ENCODE measurements around the gene ESPN.
"Not testable (repeated sequence)": the region's sequence is repeated elsewhere in the genome, so short reads cannot be mapped to it uniquely, and the experiment has no call there.

Gene ESPN

GRCh38 chr1:6424619-6425593 is at the start of gene ESPN:
TSS of gene ESPN (plus strand) at chr1:6424776. CDS start at chr1:6424956, 180 bp downstream.
- DNase-seq = no peak

- DNase-seq = no peak
Observed at GRCh38 chr1:6378096-6378746, 46.4 kb upstream of the ESPN start.

- no peak for DNase-seq
Observed at GRCh38 chr1:6380037-6380436, 44.5 kb upstream of the ESPN start.

- DNase-seq = no peak
Observed at GRCh38 chr1:6384135-6384534, 40.4 kb upstream of the ESPN start.

GRCh38 chr1:6384962-6385361 is 39.6 kb upstream of the ESPN start:
- DNase-seq = no peak

- no peak for DNase-seq
Observed at GRCh38 chr1:6385488-6386191, 38.9 kb upstream of the ESPN start.

- DNase-seq = no peak
Observed at GRCh38 chr1:6386371-6386949, 38.1 kb upstream of the ESPN start.

- DNase-seq = no peak
Observed at GRCh38 chr1:6389971-6390370, 34.6 kb upstream of the ESPN start.

- DNase-seq = no peak
Observed at GRCh38 chr1:6391951-6392808, 32.4 kb upstream of the ESPN start.

GRCh38 chr1:6392809-6393399 is 31.7 kb upstream of the ESPN start:
- DNase-seq = no peak

GRCh38 chr1:6393400-6394187 is 31.0 kb upstream of the ESPN start, which contains the start of gene ACOT7:
TSS of gene ACOT7 (minus strand) at chr1:6393767. CDS start at chr1:6393399, 368 bp downstream.
- peak; percentile 63 for DNase-seq

GRCh38 chr1:6395130-6395529 is 29.4 kb upstream of the ESPN start:
- not testable (repeated sequence) for DNase-seq

- DNase-seq = not testable (repeated sequence)
Observed at GRCh38 chr1:6395781-6396244, 28.8 kb upstream of the ESPN start.

- no peak for DNase-seq
Observed at GRCh38 chr1:6396998-6397397, 27.6 kb upstream of the ESPN start.

- DNase-seq = no peak
Observed at GRCh38 chr1:6397844-6398441, 26.6 kb upstream of the ESPN start.

- DNase-seq = no peak
Observed at GRCh38 chr1:6399294-6399693, 25.3 kb upstream of the ESPN start.

GRCh38 chr1:6401673-6402072 is 22.9 kb upstream of the ESPN start:
- DNase-seq = no peak

GRCh38 chr1:6408023-6408422 is 16.6 kb upstream of the ESPN start:
- DNase-seq = no peak

- DNase-seq = no peak
Observed at GRCh38 chr1:6409053-6409452, 15.5 kb upstream of the ESPN start.

- no peak for DNase-seq
Observed at GRCh38 chr1:6409733-6410132, 14.8 kb upstream of the ESPN start.

Data from NCI-H774 (cell line).